Neural cell (in vitro differentiated cells): ENCODE results near the gene KLK10. TPM values are rescaled to one million over a fixed set of nuclear protein-coding genes. Genes with fewer than 3 reads are reported as not detected.
"Not testable (repeated sequence)": the region's sequence is repeated elsewhere in the genome, so short reads cannot be mapped to it uniquely, and the experiment has no call there.

Source experiments
- H2AFZ ChIP-seq: fragments of 200-600, 300-800 bp; sonication (generic), shearing (Covaris generic); 2 replicates; pipeline ENCODE4 v1.6.0; 2014; ENCODE audit warnings: low read depth, mild to moderate bottlenecking, antibody characterized with exemption, low read length, moderate library complexity
- H3F3A ChIP-seq: fragments of 200-600 bp; shearing (Covaris generic); 2 replicates; pipeline ENCODE4 v1.6.1; 2016; ENCODE audit warnings: mild to moderate bottlenecking, moderate library complexity, mixed read lengths, antibody characterized with exemption, low read length; ENCODE audit not compliant: insufficient read depth, poor library complexity, severe bottlenecking
- H3K27ac ChIP-seq: fragments of 200-600, 300-800 bp; sonication (generic), shearing (Covaris generic); 2 replicates; pipeline ENCODE4 v1.5.1; 2014; ENCODE audit warnings: mild to moderate bottlenecking, low read length, moderate library complexity
- H3K27me3 ChIP-seq: fragments of 300-800, 200-600 bp; sonication (generic), shearing (Covaris generic); 2 replicates; pipeline ENCODE4 v1.6.0; 2014; ENCODE audit warnings: mild to moderate bottlenecking, low read depth, low read length, moderate library complexity; ENCODE audit not compliant: insufficient read depth
- H3K36me3 ChIP-seq: fragments of 300-800, 200-600 bp; sonication (generic), shearing (Covaris generic); 2 replicates; pipeline ENCODE4 v1.5.1; 2014; ENCODE audit warnings: mild to moderate bottlenecking, antibody characterized with exemption, low read length, moderate library complexity; ENCODE audit not compliant: insufficient read depth
- H3K4me2 ChIP-seq: fragments of 300-800, 200-600 bp; sonication (generic), shearing (Covaris generic); 2 replicates; pipeline ENCODE4 v1.6.0; 2014; ENCODE audit warnings: mild to moderate bottlenecking, low read length
- H3K4me3 ChIP-seq: fragments of 300-800, 200-600 bp; sonication (generic), shearing (Covaris generic); 2 replicates; pipeline ENCODE4 v1.5.1; 2014; ENCODE audit warnings: mild to moderate bottlenecking, low read length, moderate library complexity
- H3K79me2 ChIP-seq: fragments of 200-600 bp; shearing (Covaris generic); replicated peaks from 2 replicates; pipeline ENCODE4 v1.6.0; 2014; ENCODE audit warnings: mild to moderate bottlenecking, low read length, moderate library complexity; ENCODE audit not compliant: insufficient read depth
- H3K9ac ChIP-seq: fragments of 300-800, 200-600 bp; sonication (generic), shearing (Covaris generic); 2 replicates; pipeline ENCODE4 v1.6.1; 2016; ENCODE audit warnings: mild to moderate bottlenecking, low read length, mixed read lengths
- H3K9me2 ChIP-seq: fragments of 200-600 bp; shearing (Covaris generic); 2 replicates; pipeline ENCODE4 v1.6.1; 2016; ENCODE audit warnings: mild to moderate bottlenecking, low read length, mixed read lengths; ENCODE audit not compliant: insufficient read depth
- H3K9me3 ChIP-seq: fragments of 200-600, 300-800 bp; sonication (generic), shearing (Covaris generic); 2 replicates; pipeline ENCODE4 v1.6.1; 2016; ENCODE audit warnings: mild to moderate bottlenecking, mixed run types, low read length, moderate library complexity, mixed read lengths
- H4K20me1 ChIP-seq: fragments of 200-600 bp; shearing (Covaris generic); 2 replicates; pipeline ENCODE4 v1.6.1; 2016; ENCODE audit warnings: mild to moderate bottlenecking, mixed run types; ENCODE audit not compliant: insufficient read depth
- EP300 ChIP-seq: fragments of 450-650 bp; conservative IDR thresholded peaks from 2 replicates; pipeline ENCODE4 v1.6.1; 2014; ENCODE audit warnings: antibody characterized with exemption, mild to moderate bottlenecking, moderate library complexity; ENCODE audit not compliant: poor library complexity, severe bottlenecking
- EZH2 ChIP-seq: fragments of 200-600, 300-800 bp; shearing (Covaris generic), sonication (generic); IDR thresholded peaks from 2 replicates; pipeline ENCODE4 v1.6.1; 2014; ENCODE audit warnings: antibody characterized with exemption, low read length, borderline replicate concordance, mild to moderate bottlenecking; ENCODE audit not compliant: insufficient read depth, poor library complexity, severe bottlenecking
- MXI1 ChIP-seq: fragments of 450-650 bp; conservative IDR thresholded peaks from 2 replicates; pipeline ENCODE4 v1.6.1; 2014; ENCODE audit warnings: antibody characterized with exemption, mild to moderate bottlenecking; ENCODE audit not compliant: poor library complexity, severe bottlenecking
- POLR2AphosphoS5 ChIP-seq: IDR thresholded peaks from 2 replicates; pipeline ENCODE4 v1.6.1; 2012
- RAD21 ChIP-seq: fragments of 450-650 bp; conservative IDR thresholded peaks from 2 replicates; pipeline ENCODE4 v1.6.1; 2014; ENCODE audit warnings: antibody characterized with exemption, mild to moderate bottlenecking, moderate library complexity
- SMC3 ChIP-seq: fragments of 450-650 bp; conservative IDR thresholded peaks from 2 replicates; pipeline ENCODE4 v1.6.1; 2014; ENCODE audit warnings: antibody characterized with exemption, mild to moderate bottlenecking, moderate library complexity; ENCODE audit not compliant: poor library complexity
- TAF1 ChIP-seq: IDR thresholded peaks from 2 replicates; pipeline ENCODE4 v1.6.1; 2012; ENCODE audit warnings: low read depth
- polyA plus RNA-seq: library from polyadenylated mRNA; depleted of rRNA; stranded (reverse); fragments of >200 nt; gene quantifications from 2 replicates; pipeline ENCODE4 v1.2.3, GENCODE V29; 2014
- TF ChIP-seq, protein P1 (sequence below): fragments of 450-650 bp; IDR thresholded peaks from 2 replicates; pipeline ENCODE4 v1.5.1; 2014; ENCODE audit warnings: antibody characterized with exemption, mild to moderate bottlenecking, moderate library complexity; ENCODE audit not compliant: poor library complexity, severe bottlenecking
- TF ChIP-seq, protein P2 (sequence below): IDR thresholded peaks from 2 replicates; pipeline ENCODE4 v1.6.1; 2012; ENCODE audit warnings: borderline replicate concordance

KLK10 gene
- polyA plus RNA-seq, 1 donor from 2014 or later = 0.73 TPM

DNA sequence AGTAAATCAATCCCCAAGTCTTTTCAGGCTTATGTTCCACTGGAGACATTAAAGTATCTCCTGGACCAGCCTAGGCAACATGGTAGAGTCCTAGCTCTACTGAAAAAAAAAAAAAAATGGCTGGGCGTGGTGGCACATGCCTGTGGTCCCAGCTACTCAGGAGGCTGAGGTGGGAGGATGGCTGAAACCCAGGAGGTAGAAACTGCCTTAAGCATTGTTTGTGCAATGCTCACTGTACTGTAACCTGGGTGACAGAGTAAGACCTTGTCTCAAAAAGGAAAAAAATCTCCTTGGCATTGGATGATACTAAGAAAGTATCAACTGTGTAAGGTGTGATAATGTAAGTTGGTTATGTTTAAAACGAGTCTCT is 26.9 kb downstream of the KLK10 start:
- Histone ChIP-seq H2AFZ (no peak overlapping the region), H3K9me3 (no peaks in the 10 kb centered on the region), H3K4me3 (no peak overlapping the region), H3K9me2 (no peaks in the 10 kb centered on the region), H3K4me2 (no peak overlapping the region), H3K36me3 (no peaks in the 10 kb centered on the region), H3K79me2 (no peaks in the 10 kb centered on the region), H3K9ac (no peak overlapping the region), H4K20me1 (no peaks in the 10 kb centered on the region), H3K27me3 (no peaks in the 10 kb centered on the region), H3K27ac (no peak overlapping the region), H3F3A (no peaks in the 10 kb centered on the region)
- no peak for TF ChIP-seq POLR2AphosphoS5
- no peak for TF ChIP-seq TAF1
- no peak for TF ChIP-seq EZH2
- TF ChIP-seq, protein P1, sequence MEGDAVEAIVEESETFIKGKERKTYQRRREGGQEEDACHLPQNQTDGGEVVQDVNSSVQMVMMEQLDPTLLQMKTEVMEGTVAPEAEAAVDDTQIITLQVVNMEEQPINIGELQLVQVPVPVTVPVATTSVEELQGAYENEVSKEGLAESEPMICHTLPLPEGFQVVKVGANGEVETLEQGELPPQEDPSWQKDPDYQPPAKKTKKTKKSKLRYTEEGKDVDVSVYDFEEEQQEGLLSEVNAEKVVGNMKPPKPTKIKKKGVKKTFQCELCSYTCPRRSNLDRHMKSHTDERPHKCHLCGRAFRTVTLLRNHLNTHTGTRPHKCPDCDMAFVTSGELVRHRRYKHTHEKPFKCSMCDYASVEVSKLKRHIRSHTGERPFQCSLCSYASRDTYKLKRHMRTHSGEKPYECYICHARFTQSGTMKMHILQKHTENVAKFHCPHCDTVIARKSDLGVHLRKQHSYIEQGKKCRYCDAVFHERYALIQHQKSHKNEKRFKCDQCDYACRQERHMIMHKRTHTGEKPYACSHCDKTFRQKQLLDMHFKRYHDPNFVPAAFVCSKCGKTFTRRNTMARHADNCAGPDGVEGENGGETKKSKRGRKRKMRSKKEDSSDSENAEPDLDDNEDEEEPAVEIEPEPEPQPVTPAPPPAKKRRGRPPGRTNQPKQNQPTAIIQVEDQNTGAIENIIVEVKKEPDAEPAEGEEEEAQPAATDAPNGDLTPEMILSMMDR = no peak
- no peak for TF ChIP-seq RAD21
- TF ChIP-seq SMC3 = no peak
- no peak for TF ChIP-seq EP300
- TF ChIP-seq, protein P2, sequence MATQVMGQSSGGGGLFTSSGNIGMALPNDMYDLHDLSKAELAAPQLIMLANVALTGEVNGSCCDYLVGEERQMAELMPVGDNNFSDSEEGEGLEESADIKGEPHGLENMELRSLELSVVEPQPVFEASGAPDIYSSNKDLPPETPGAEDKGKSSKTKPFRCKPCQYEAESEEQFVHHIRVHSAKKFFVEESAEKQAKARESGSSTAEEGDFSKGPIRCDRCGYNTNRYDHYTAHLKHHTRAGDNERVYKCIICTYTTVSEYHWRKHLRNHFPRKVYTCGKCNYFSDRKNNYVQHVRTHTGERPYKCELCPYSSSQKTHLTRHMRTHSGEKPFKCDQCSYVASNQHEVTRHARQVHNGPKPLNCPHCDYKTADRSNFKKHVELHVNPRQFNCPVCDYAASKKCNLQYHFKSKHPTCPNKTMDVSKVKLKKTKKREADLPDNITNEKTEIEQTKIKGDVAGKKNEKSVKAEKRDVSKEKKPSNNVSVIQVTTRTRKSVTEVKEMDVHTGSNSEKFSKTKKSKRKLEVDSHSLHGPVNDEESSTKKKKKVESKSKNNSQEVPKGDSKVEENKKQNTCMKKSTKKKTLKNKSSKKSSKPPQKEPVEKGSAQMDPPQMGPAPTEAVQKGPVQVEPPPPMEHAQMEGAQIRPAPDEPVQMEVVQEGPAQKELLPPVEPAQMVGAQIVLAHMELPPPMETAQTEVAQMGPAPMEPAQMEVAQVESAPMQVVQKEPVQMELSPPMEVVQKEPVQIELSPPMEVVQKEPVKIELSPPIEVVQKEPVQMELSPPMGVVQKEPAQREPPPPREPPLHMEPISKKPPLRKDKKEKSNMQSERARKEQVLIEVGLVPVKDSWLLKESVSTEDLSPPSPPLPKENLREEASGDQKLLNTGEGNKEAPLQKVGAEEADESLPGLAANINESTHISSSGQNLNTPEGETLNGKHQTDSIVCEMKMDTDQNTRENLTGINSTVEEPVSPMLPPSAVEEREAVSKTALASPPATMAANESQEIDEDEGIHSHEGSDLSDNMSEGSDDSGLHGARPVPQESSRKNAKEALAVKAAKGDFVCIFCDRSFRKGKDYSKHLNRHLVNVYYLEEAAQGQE = no peak
- TF ChIP-seq MXI1 = no peak

DNA sequence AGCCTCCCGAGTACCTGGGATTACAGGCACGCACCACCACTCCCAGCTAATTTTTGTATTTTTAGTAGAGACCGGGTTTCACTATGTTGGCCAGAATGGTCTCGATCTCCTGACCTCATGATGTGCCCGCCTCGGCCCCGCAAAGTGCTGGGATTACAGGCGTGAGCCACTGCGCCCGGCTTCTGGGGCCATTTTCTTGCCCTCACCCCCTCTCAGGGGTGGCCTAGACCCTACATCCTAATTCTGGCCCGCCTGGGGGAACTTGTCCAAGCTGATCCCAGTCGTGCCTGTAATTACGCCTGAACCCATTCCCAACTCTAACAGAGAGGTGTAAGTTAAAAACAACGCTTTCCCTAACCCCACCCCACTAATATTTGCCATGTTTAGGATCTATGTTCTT is 35.1 kb downstream of the KLK10 start:
- H3K27me3 ChIP-seq, H3K4me2 ChIP-seq, H3K4me3 ChIP-seq, H4K20me1 ChIP-seq, H3K27ac ChIP-seq, H3F3A ChIP-seq, H3K79me2 ChIP-seq, H3K9ac ChIP-seq, H3K9me2 ChIP-seq, H3K9me3 ChIP-seq, H2AFZ ChIP-seq, H3K36me3 ChIP-seq: not testable (repeated sequence)

DNA sequence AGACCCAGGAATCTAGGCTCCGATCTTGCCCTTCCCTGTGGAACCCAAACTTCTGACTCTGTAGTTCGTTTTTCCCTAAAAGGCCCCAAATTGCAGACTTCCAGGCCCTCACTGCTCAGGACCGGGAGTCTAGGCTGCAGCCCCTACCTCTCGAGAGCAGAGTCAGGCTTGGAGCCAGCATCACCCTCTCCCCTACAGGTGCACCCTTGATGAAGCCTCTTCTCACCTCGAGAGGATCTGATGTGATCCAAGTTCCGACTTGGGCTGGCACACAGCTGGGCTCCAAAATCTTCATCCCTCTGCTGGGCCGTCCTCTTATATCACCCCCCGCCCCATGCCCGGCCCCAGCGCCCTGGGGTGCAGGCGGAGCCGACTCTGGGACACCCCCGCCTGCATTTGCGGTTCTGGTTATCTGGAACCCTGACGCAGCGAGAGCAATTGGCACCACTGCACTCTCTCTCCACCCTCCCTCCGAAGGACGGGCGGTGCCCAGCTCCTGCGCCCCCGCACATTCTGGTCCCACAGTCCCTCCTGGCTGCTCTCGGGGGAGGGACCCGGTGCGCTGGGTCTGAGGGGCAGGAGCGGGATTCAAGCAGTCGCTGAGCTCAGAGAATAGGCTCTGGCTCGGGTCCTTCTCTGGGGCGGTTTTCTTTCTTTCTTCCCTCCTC is 35.8 kb downstream of the KLK10 start, which contains the start of gene KLK7:
Gene KLK7, minus strand, starts transcription at position 293 of the 668 bp plus-strand sequence. CDS start 1,518 bp downstream, outside the sequence.
- Histone ChIP-seq H4K20me1 (no peaks in the 10 kb centered on the region), H3K9me3 (no peaks in the 10 kb centered on the region), H3K9me2 (no peaks in the 10 kb centered on the region), H3K4me3 (no peak within 1 kb of the TSS), H3K27ac (no peak within 1 kb of the TSS), H3K79me2 (no peaks in the 10 kb centered on the region), H3K9ac (no peak within 1 kb of the TSS), H3K4me2 (no peak within 1 kb of the TSS), H3F3A (no peaks in the 10 kb centered on the region), H2AFZ (no peak within 1 kb of the TSS), H3K27me3 (no peaks in the 10 kb centered on the region), H3K36me3 (no peaks in the 10 kb centered on the region)
- TF ChIP-seq, protein P1 = no peak
- TF ChIP-seq EP300 = no peak
- TF ChIP-seq, protein P2 = no peak
- no peak for TF ChIP-seq TAF1
- TF ChIP-seq POLR2AphosphoS5 = no peak
- no peak for TF ChIP-seq SMC3
- TF ChIP-seq RAD21 = no peak
- TF ChIP-seq EZH2 = no peak
- TF ChIP-seq MXI1 = no peak
